HL-60/S4 treated with retinoic acid at 250 ng/mL for 4 days and 3 days (cell line): Measurements from ENCODE around the gene LRRC23.

Source experiments
- in situ Hi-C: fragments of 300-500 bp; cut with MboI; formaldehyde crosslinking; loops from 2 replicates; pipeline ENCODE4 v1.7.0; 2022; ENCODE audit warnings: low sequenced_read_pairs

Gene LRRC23

GRCh38 chr12:6955108-6956020 lies 50.7 kb downstream of the LRRC23 start:
- in situ Hi-C loops = no loop called here

- in situ Hi-C loops = no loop called here
Observed at GRCh38 chr12:6956021-6956727, 51.6 kb downstream of the LRRC23 start.

DNA sequence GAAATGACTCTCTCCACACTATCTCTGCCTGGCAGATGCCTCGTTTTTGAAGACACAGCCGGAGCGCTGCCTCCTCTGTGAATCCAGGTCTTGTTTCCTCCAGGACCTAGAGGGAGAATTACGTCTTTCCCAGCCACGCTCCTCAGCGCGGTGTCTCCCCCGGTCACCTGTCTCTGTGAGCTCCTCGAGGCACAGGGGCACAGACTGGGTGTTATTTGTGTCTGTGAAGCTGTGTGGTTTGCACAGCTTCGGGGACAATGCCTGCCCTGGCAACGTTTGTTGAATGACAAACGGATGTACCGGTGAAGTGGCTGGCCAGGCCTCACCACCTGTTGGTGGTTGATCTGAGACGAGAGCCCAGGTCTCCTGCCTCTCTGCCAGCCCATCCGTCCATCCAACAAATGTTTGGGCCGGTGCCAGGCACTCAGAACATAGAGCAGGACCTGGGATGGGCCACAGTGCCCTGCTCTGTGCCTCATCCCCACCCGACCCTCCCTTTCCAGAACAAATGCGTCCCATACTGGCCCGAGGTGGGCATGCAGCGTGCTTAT lies 52.6 kb downstream of the LRRC23 start:
- in situ Hi-C loops = no loop called here

DNA sequence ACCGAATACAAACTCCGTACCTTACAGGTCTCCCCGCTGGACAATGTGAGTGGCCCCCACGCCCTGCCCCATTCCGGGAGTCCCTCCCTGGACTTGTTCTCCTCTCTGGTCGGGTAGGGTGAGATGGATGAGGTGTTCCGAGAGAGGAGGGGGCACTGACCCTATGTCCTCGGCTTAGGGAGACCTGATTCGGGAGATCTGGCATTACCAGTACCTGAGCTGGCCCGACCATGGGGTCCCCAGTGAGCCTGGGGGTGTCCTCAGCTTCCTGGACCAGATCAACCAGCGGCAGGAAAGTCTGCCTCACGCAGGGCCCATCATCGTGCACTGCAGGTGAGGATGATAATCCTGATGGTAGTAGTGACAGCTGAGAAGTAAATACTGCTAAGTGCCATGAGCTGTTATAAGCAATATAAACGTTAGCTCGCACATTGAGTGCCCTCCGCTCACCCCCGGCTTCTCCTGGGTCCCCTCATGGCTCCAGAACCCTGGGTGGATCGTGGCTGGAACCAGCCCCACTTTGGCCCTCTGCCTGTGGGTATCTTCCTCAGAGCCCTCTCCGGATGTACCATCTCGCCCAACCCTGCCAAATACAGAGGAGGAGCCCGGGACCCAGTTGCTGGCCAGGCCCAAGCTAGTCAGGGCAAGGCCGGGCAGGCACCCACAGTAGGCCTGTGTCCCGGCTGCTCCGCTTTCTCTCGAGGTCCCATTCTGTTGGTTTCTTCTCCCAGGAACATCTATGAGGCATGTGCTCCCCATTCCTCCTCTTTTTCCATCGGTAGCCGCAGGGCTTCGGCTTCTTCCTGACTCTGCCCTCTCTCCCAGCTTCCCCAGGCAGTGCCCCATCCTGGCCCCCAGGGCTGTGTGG lies 53.4 kb downstream of the LRRC23 start:
- in situ Hi-C loops = no loop called here

DNA sequence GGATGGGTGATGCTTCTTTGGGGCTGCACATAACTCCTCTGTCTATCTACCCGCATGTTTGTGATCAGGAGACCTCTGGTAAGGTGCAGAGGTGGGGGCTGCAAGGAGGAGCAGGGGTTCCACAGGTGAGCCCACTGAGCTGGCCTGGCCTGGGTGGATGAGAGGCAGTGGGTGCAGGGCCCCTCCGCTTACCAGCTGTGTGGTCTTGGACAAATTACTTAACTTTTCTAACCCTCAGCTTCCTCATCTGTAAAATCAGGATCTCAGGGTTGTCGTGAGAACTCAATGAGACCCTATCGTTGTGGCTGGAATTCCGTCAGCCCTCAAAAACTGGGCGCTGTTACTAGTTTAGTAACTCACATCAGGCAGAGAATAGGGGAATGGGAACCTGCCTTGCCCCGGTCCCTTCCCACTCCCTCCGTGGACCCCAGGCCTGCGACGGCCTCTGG lies 54.0 kb downstream of the LRRC23 start:
- in situ Hi-C loops = no loop called here

GRCh38 chr12:6959058-6959804 lies 54.6 kb downstream of the LRRC23 start:
- in situ Hi-C loops = no loop called here

DNA sequence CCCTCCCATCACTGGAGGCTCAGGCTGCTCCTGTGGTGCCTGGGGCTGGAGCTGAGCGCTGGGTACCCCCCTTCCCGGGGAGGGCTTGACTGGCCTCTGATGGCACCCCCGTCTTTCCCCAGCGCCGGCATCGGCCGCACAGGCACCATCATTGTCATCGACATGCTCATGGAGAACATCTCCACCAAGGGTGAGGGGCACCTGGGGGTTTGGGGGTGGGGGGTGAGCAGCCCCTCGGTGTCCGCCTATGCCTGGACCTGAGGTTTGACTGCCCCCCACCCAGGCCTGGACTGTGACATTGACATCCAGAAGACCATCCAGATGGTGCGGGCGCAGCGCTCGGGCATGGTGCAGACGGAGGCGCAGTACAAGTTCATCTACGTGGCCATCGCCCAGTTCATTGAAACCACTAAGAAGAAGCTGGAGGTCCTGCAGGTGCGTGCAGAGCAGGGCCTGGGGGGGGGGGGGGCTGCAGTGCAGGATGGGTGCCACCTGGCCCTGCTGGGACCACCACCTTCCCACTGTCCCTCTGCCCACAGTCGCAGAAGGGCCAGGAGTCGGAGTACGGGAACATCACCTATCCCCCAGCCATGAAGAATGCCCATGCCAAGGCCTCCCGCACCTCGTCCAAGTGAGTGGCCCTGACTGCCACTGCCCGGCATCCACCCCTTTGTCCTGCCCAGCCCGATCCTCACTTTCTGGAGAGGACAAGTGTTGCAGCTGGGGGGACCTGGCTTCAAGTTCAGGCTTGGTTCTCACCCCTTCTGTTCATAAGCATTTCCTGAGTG lies 55.4 kb downstream of the LRRC23 start:
- in situ Hi-C loops = no loop called here

DNA sequence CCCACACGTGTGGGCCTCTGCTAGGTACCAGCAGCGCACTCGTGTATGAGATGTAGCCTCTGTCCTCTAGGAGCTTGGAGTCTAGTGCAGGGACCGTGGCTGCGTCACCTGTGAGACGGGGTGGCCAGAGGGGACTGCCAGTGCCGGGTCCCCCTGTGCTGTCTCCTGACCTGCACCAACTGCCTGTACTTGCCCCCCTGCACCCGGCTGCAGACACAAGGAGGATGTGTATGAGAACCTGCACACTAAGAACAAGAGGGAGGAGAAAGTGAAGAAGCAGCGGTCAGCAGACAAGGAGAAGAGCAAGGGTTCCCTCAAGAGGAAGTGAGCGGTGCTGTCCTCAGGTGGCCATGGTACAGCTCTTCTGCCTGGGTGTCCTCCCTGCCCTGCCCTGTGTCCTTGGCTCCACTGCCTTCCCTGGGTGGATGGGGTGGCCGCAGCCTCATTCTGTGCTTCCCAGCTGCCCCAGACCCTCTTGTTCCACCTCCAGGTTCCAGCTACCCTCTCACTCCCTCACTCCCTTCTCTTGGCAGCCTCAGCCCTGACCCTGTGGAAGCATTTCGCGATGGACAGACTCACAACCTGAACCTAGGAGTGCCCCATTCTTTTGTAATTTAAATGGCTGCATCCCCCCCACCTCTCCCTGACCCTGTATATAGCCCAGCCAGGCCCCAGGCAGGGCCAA lies 56.1 kb downstream of the LRRC23 start:
- in situ Hi-C loops = no loop called here

- in situ Hi-C loops = no loop called here
Observed at GRCh38 chr12:6961278-6961694, 56.7 kb downstream of the LRRC23 start.

DNA sequence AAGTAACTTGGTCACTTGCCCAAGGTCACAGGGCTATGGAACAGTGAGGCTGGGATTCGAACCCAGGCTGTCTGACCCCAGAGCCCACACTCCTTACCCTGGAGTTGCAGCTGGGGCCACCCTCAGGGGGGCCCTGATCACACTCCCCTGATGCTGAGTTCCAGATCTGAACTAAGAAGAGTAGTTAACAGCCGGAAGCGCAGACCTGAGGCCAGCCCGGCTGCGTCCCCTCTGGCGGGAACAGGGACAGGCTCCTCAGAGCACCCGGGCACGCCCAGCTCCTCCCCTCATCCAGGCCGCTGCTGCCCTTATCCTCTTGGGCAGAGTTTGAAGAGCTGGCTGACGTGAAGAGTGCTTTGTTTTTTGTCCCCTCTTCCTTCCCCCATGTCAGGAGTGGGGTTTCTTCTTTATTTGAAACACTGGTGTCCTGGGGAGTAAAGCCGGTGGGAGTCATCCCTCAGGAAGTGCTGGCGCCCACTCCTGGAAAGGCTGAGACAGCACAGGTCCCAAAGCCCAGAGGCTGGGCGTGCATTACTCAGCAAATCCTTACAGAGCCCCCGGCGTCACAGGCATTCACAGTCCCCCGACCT lies 57.2 kb downstream of the LRRC23 start:
- in situ Hi-C loops = no loop called here

GRCh38 chr12:6962285-6963015 lies 57.8 kb downstream of the LRRC23 start:
- in situ Hi-C loops = no loop called here

- in situ Hi-C loops = no loop called here
Observed at GRCh38 chr12:6963016-6963731, 58.6 kb downstream of the LRRC23 start.
